ENCODE results near the gene HLA-DPB1.
"Not testable (repeated sequence)": the region's sequence is repeated elsewhere in the genome, so short reads cannot be mapped to it uniquely, and the experiment has no call there.

HLA-DPB1 gene

DNA sequence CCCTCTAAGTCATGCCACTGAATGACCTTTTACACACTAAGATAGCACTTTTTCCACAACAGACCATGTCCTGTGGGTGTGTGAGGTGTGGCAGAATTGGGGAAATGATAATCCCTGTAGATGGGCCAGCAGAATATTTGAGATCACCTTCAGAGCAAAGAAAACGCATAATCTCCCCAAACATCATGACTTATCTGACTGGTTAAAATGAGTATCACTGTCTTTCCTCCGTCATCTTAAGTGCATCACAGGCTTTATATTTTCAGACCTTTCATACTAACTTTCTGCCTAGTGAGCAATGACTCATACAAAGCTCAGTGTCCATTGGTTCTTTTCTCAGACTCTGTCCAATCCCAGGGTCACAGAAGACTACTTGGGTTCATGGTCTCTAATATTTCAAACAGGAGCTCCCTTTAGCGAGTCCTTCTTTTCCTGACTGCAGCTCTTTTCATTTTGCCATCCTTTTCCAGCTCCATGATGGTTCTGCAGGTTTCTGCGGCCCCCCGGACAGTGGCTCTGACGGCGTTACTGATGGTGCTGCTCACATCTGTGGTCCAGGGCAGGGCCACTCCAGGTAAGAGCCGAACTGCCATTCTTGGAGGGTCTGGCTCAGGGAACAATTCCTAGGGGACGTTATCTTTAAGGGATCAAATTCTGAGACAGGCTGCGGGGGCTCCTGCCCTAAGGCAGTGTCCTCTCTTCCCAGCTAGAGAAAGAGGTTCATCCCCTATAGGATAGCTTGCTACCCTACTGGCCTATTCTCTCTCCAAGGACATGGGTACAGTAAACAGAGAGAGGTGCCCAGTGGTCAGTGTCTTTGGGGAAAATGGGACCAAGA, at the start of gene HLA-DPB1:
Gene HLA-DPB1, plus strand, starts transcription at position 423 of the 838 bp plus-strand sequence. Its CDS starts 52 bp downstream, at position 475.
- DNase-seq, result peak; percentile 64

DNA sequence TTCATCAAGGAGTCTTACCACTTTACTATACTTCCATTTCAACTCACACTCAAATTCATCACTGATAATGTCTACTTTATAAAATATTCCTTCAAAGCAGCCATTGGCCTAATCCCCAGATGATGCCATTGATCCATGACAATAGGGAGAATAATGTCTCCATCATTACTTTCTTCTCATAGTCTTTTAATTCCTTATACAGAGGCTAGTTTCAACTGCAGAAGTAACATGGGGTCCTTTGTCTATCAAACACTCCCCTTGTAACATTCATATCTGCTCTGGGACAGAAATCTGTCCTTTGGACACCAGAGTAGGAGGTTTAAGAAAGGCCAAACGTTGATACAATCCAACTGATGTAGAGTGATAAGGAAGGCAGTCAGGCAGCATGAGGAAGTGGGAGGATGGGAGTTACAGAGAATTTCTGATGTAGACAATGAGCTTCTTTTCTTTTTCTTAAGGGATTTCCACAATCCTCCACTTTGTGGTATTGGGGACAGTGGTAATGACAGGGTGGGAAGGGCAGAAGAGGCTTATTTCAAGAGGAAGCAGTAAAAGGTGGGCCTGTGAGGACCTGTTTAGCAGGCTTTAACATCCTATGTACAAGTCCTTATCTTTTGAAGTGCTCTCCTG, 47.5 kb upstream of the HLA-DPB1 start:
- no peak for DNase-seq

DNA sequence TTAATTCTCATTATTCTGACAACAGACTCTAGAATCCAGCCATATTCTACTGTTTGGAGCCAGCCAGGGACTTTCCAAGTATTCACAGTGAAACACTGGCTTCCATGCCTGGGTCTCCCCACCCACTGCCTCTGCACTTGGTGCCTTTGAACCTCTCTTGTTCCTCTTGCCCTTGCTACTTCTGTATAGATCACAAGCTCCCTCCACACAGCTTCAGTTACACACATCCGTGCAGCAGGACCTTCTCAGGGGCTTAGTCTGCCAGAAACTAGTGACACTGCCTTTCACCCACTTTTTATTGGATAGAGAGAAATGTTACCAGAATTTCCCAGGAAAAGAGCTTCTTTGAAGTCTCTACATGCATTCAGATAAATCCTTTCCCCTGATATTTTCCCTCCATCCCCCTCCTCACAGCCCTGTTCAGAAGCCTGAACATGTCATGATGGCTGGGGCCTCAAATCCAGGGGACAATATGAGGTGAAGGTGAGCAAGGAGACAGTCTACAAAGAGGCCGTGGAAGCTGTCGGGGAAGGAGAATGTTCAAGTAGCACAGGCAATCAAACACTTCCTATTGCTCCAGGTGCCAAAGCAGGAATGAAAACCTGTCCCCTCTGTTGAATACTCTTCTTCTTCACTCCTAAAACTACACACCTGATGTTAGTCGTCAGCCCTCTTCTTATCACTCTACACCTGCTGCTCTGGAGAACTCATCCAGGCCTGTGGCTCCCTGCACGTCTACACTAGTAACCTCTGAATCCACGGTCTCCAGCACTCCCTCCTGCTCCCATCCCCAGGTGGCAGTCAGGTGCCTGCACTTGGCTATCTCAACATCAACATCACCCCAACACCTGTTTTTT, 46.2 kb upstream of the HLA-DPB1 start:
- no peak for DNase-seq

DNA sequence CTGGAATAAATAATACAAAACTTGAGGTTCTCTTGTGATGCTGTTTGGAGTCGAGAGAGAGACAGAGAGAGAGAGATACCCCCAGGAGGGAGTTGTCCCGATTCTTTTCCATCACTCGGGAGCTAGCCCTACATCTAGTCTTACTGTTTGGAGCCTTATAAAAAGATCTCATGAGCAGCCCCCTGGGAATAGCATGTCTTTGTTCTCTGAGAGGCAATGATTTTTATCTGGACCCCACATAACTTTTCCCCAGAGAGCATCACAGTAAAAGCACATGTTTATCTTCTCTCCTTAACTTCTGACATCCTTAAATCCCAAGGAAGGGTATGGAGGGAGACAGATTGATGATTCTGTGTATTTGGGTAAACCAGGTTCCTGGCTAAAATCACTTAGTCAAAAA, 45.5 kb upstream of the HLA-DPB1 start:
- DNase-seq, result no peak

DNA sequence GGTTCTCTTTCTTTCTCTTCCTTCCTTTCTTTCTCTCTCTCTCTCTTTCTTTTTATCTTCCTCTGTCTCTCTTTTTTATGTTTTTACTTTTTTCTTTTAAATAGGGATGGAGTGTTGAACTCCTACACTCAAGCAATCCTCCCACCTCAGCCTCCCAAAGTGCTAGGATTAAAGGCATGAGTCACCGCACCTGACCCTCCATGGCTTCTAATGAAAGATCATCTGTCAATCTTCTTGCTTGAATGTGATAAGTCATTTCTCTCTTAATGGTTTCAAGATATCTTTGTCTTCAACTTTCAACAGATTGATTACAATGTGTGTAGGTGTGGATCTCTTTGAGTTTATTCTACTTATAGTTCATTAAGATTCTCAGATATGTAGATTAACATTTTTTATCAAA, 41.2 kb upstream of the HLA-DPB1 start:
- DNase-seq, result no peak

DNA sequence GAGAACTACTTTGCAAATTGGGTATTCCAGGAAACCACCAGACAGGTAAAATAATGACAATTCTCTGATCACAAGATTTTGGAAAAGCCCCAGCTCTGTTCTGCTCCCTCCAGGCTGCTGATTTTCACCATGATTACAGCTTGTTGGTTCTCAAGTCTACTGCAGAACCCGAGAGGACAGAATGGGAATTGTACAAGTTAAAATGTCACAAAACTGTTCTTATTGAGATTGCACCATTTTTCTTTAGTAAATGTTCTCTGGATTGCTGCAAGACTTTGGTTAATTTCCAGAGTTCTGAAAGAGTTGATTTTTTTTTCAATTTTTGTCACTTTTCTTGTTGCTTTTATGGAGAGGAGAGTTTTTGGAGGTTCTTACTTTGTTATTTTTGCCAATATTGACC, 39.3 kb upstream of the HLA-DPB1 start:
- no peak for DNase-seq

DNA sequence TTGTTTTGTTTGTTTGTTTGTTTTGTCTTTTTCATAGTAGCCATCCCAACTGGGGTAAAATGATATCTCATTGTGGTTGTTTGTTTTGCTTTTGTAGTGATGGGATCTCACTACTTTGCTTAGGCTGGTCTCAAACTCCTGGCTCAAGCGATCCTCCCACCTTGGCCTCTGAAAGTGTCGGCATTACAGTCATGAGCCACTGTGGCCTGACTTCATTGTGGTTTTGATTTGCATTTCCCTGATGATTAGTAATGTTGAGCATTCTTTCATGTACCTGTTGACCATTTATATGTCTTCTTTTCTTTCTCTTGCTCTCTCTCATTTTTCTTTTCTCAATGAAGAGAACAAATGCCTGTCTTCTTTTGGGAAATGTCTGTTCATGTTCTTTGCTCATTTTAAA, 35.6 kb upstream of the HLA-DPB1 start:
- DNase-seq, result no peak

DNA sequence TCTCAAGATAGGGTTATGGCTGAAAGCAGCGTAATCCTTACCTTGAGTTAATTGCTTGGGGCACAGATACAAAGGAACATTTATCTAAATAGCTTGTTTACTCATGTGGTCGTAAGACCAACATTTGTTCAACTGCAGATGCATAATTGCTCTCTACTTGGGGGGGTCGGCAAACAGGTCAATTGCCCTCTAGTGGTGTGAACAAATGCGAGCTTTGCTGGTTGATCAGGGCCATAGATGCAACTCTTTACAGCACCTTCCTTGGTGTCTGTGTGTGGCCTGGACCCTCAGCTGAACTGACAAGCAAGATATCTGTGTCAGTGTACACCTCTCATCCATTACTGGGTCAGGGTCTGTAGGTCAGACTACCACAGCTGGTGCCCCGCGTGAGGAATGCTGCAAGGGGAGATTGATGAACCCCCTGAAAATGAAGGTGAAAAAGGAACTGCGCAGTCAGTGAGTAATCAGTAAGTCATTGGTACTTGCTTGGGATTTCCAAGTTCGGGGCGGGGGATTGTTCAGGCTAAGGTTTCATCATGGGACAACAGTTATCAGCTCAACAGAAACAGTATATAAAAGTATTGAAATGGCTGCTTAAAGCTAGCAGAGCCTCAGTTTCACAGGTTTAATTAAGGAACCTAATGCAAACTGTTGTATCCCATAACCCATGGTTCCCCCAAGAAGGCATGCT, 26.3 kb upstream of the HLA-DPB1 start:
- no peak for DNase-seq

DNA sequence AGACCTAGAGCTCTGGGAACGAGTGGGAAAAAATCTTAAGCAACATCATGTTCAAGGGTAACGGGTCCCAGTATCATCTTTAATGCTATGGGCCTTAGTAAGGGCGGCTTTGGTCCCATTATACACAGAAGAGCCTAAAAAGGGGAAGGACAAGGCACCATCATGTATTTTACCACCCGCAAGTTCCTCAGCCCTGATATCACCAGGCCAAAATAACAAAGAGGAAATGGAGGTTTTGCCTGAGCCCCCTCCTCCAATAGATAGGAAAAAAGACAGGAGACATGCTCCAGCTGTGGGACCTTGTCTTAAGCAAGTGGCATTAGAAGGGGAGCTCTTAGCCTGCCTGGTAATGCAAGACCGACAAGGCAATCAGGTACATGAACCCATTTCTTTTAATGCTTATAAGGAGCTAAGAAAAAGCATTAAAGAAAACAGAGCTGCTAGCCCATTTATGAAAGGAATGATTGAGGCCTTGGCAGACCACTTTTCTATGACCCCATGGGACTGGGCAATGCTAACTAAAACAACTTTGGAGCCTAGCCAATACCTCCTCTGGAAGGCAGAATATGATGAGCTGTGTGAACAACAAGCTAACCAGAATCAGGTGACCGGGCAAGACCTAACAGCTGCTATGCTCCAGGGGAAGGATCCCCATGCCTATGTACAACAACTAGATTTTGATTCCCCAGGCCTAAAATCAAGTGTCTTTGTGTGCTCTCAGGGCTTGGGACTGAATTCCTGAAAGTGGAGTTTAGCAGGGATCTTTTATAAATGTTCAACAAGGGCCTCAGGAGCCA, 25.6 kb upstream of the HLA-DPB1 start:
- no peak for DNase-seq

DNA sequence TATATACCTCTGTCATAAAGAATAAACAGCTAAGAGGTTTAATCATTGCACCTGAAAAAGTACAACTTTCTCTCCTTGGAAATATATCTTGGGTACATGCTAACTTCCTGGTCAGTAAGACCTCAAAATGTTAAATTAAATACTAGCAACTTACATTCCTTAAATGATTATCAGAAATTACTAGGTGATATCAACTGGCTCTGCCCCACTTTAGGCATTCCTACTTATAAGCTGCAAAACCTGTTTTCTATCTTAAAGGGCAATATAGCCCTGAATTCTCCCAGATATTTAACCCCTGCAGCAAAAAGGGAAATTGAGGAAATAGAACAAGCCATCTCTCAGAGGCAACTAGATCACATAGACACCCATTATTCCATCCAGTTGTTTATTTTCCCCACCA, 23.2 kb upstream of the HLA-DPB1 start:
- no peak for DNase-seq

DNA sequence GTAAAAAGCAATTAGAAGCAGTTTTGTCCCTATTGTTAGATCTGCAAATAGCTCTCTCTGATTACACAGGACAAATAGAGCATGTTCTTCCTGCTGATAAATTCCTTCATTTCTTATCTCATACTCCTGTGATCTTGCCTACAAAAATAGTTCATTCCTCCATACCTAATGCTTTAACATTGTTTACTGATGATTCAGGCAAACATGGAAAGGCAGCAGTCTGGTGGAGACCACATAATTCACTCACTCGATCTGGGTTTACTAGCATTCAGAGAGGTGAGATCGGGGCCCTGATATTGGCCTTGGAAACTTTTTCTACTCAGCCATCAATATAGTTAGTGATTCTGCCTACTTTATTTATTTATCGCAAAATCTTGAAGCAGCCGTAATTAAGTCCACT, 22.6 kb upstream of the HLA-DPB1 start:
- no peak for DNase-seq

DNA sequence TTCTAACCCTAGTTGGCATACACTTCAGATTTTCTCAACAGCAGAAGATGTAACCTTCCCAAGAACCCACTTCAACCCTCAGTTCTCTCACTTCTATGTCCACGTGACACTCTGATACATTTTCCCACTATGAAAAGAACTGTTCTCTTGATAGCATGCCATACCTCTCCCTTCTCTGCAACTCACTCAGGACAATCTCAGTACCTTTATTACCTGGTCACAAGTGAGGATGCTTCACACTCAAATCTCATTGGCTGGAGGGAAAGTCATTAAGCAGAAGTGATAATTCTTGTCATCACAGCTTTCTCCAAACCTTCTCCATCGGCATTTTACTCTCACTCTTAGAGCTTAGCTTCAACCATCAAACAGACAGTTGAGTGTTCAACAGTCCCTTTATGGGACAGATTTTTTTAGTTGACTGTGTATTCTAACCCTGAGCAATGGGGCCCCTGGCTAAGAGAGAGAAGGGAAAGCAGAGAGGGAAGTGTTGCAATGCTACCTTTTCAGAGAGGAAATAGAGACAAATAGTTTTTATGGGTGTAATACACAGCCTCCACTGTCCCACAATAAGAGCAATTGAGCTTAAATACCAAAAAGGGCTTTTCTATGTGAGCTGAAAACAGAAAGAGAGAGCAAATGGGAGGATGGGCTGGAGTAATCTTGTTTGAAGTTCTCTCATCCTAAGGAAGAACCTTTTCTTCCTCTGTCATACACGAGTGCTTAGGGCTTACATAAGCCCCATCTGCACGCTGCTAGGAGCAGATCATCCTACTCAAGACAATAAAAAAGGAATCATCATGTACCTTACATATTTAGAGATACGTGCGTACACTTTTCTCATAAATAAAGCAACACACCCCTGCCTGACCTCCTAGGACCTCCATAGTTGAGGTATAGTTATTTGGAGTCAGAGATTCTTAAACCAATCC, 18.3 kb upstream of the HLA-DPB1 start:
- no peak for DNase-seq

DNA sequence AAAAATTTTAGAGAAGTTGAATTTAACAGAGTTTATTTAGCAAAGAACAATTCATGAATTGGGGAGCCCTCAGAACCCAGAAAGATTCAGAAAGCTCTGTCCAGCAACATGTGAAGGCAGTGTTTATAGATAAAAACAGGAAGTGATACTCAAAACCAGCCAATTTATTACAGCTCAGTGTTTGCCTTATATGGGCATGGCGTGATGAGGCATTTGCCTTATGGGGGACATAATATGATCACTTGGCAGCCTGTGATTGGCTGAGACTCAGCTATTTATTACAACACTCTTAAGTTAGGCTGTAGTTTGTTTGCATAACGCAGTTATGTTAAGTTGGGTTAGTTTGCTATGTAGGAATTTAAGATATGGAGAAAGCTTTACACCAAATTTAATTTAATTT, 13.8 kb upstream of the HLA-DPB1 start:
- no peak for DNase-seq

DNA sequence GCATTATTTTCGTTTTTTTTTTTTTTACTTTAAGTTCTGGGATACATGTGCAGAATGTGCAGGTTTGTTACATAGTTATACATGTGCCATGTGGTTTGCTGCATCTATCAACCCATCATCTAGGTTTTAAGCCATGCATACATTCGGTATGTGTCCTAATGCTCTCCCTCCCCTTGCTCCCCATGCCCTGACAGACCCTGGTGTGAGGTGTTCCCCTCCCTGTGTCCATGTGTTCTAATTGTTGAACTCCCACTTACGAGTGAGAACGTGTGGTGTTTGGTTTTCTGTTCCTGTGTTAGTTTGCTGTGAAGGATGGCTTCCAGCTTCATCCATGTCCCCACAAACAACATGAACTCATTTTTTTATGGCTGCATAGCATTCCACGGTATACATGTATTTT, 12.4 kb upstream of the HLA-DPB1 start:
- DNase-seq, result not testable (repeated sequence)

DNA sequence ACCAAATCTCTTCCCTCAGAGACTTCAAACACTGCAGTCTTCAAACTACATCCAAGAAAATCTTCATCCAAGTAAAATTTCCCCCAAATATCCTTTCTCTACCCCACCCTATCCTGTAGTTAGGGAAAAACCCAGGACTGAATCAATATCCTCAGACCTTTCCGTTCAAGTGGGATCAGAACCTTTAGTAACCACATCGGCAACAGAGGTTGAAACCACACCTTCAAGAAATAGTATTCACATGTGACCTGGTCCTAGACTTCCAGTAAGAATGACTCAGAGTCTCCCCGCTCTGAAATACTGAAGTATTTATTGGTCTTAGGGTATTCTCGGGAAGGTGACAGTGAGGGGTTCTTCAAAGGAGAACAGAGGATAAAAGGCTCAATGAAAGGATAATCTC, 11.1 kb upstream of the HLA-DPB1 start:
- DNase-seq, result no peak

DNA sequence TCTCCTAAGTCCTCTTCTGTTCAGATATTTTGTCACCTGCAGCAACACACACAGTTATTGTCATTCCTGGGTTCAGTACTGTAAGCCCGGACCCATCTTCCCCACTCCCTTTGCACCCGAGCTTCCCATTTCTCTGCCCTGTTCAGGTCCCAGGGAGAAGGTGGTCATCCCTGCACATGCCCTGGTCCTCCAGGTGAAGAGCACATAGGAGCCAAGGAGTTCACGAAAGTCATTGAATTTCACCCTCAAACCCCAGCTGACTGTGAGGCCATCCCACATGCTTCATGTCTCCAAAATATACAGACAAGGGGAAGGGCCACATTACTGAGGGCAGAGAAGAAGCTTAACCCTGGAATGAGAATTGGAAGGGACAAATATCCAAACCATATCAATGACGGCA, 10.5 kb upstream of the HLA-DPB1 start:
- no peak for DNase-seq

DNA sequence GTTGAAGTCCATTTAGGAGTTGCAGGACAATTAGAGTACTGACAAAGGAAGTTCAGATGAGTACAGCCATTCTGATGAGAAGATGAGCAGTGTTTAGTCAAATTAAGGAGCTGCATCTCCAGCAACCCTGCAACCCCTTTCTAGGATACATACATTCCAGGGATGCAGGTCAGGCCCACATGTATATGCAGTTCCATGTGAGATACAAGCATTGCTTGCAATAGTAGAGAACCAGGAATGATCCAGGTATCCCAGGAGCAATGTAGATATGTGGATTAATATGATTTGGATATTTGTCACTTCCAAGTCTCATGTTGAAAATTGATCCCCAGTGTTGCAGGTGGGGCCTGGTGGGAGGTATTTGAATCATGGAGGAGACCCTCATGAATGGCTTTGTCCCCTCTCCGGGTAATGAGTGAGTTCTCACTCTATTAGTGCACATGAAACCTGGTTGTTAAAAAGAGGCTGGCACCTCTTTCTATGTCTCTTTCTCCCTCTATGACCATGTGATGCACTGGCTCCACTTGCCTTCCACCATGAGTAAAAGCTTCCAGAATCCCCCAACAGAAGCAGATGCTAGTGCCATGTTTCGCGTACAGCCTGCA, 8.8 kb upstream of the HLA-DPB1 start:
- no peak for DNase-seq

DNA sequence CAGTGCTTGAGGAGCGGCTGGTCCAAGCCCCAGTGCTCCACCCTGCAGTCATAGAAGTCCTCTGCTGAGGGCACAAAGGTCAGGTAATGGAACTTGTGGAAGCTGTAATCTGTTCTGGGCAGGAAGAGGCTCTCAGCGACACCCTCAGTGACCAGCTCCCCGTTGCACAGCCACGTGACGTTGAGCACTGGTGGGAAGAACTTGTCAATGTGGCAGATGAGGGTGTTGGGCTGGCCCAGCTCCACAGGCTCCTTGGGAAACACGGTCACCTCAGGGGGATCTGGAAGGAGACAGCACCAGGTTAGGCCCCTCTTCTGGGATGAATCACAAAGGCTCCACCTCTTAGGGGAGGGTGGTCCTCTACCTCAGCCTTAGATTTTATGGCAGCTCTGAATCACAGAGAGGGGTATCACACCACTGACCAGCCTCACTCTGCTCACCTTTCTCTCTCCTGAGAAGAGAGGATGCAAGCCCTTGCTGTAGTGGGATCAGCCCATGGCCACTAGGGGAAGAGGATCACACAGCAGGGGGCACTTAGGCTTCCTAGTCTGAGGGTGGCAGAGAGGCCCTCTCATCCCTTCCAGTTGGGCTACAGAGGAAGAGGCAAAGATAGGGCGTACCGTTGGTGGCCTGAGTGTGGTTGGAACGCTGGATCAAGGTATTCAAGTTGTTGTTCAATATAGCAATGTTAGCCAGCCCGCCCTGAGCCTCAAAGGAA, 6.6 kb upstream of the HLA-DPB1 start:
- no peak for DNase-seq

DNA sequence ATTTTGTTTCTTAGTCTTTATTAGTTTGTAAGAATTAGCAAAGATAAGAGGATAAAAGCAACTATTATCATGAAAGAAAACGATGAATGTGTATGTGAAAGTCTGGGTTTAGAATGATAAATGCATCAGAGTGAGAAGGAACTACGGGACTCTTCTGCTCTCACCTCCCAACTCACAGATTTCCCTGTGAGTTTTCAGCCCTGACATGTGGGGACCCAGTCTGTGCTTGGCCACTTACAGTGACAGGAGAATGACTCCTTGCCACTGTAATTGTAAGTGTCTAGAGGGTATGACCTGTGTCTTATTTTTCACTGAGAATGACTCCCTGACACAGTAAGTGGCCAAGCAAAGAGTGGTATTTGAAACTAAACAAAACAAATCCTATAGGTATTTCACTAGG, 4.9 kb upstream of the HLA-DPB1 start:
- no peak for DNase-seq

DNA sequence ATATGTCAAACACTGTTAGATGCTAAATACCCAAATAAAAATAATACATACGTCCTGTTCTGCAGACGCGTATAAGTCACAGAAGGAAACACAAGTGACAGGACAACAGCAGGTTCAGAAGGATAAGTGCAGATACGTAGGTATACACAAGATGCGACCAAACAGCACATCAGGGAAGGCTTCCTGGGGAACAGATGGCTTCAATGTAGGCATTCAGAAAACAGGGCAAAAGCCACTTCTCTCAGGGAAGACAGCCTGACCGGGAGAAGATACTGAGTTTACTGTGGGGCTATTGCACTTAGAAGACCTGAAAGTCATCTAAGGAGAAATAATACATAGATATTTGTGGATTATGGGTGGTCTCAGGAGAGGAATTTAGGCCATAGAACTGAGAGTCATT, 4.2 kb upstream of the HLA-DPB1 start:
- no peak for DNase-seq
